IMR-90 (cell line): Measurements from ENCODE around the gene APP.

ENCODE experiments used
- BHLHE40 ChIP-seq: fragments of 150-350 bp; IDR thresholded peaks from 2 replicates; pipeline ENCODE4 v1.6.1; 2016; ENCODE audit warnings: mild to moderate bottlenecking, low read depth, low read length
- CEBPB ChIP-seq: IDR thresholded peaks from 2 replicates; pipeline ENCODE4 v1.6.1; 2012; ENCODE audit warnings: low read depth, low read length, improper control_type of control experiment
- CHD1 ChIP-seq: IDR thresholded peaks from 2 replicates; pipeline ENCODE4 v1.6.1; 2012; ENCODE audit warnings: low read depth, low read length, improper control_type of control experiment
- CTCF ChIP-seq: conservative IDR thresholded peaks from 2 replicates; pipeline ENCODE4 v1.5.1; 2012; ENCODE audit warnings: mild to moderate bottlenecking, low read depth, low read length, improper control_type of control experiment
- ELK1 ChIP-seq: fragments of 150-350 bp; IDR thresholded peaks from 2 replicates; pipeline ENCODE4 v1.6.1; 2016; ENCODE audit warnings: low read depth, mild to moderate bottlenecking, low read length, moderate library complexity, borderline replicate concordance
- FOS ChIP-seq: fragments of 150-350 bp; IDR thresholded peaks from 2 replicates; pipeline ENCODE4 v1.6.1; 2016; ENCODE audit warnings: low read depth, low read length
- POLR2A ChIP-seq: IDR thresholded peaks from 2 replicates; pipeline ENCODE4 v1.6.1; 2012; ENCODE audit warnings: mild to moderate bottlenecking, low read depth, low read length

- no peak for TF ChIP-seq CTCF
- no peak for TF ChIP-seq POLR2A
- TF ChIP-seq CHD1: no peak
- peak; percentile 91 for TF ChIP-seq CEBPB
- no peak for TF ChIP-seq ELK1
- no peak; the same call in 1 of the 2 replicates for TF ChIP-seq FOS
- TF ChIP-seq BHLHE40: peak; percentile 6; the same call in 1 of the 2 replicates
Observed at GRCh38 chr21:26199456-26199855, 28.9 kb upstream of the APP start.
